Lung (tissue), 12 donors: ENCODE results near the gene ASB4. TPM values are rescaled to one million over a fixed set of nuclear protein-coding genes. Genes with fewer than 3 reads are reported as not detected.

Experiments used
- ATAC-seq: fragments of 200-7000 bp; cut with Tn5 transposase; one replicate; pipeline ENCODE4 v1.9.1; 2020; ENCODE audit warnings: moderate number of reproducible peaks; ENCODE audit not compliant: insufficient read depth, low FRiP score
- DNase-seq, 3 donors: peaks; one replicate each; pipeline ENCODE4 v3.0.0-alpha.2; 2013 to 2017
- H3K27ac ChIP-seq, 2 donors: one replicate each; pipeline ENCODE4 v1.5.1; 2013; ENCODE audit warnings: mild to moderate bottlenecking in 2 of 2, moderate library complexity in 2 of 2, control low read depth in 1 of 2, inconsistent platforms in 1 of 2, low read depth in 1 of 2, low read length in 1 of 2
- H3K27me3 ChIP-seq, 3 donors: one replicate each; pipeline ENCODE4 v1.5.1; 2013; ENCODE audit warnings: low read length in 2 of 3; ENCODE audit not compliant: control insufficient read depth in 3 of 3, insufficient read depth in 3 of 3
- H3K36me3 ChIP-seq, 4 donors: one replicate each; pipeline ENCODE4 v1.5.1; 2013; ENCODE audit warnings: low read length in 4 of 4, mild to moderate bottlenecking in 1 of 4, moderate library complexity in 1 of 4; ENCODE audit not compliant: control insufficient read depth in 4 of 4, insufficient read depth in 4 of 4
- H3K4me1 ChIP-seq, 5 donors: one replicate each; pipeline ENCODE4 v1.5.1; 2013; ENCODE audit warnings: low read length in 5 of 5, mild to moderate bottlenecking in 2 of 5, moderate library complexity in 1 of 5; ENCODE audit not compliant: control insufficient read depth in 5 of 5, insufficient read depth in 5 of 5
- H3K4me3 ChIP-seq: one replicate; pipeline ENCODE4 v1.5.1; 2013; ENCODE audit warnings: mild to moderate bottlenecking, control low read depth, moderate library complexity
- H3K9ac ChIP-seq, 2 donors: one replicate each; pipeline ENCODE4 v1.5.1; 2013; ENCODE audit warnings: low read length in 2 of 2, control low read depth in 1 of 2; ENCODE audit not compliant: insufficient read depth in 1 of 2
- H3K9me3 ChIP-seq, 4 donors: one replicate each; pipeline ENCODE4 v1.5.1; 2013; ENCODE audit warnings: low read length in 3 of 4, mild to moderate bottlenecking in 1 of 4, moderate library complexity in 1 of 4; ENCODE audit not compliant: control insufficient read depth in 4 of 4, insufficient read depth in 3 of 4
- WGBS, 2 donors: extraction: QIAGEN DNeasy Blood & Tissue Kit; methylation state at CpG; one replicate each; pipeline ENCODE4 v1.1.7; 2013; 5-methylcytosine and 5-hydroxymethylcytosine counted together
- polyA plus RNA-seq, 2 donors: library from polyadenylated mRNA; stranded (reverse); fragments of 200-250 nt; gene quantifications; one replicate each; pipeline ENCODE4 v1.2.1, GENCODE V29; 2013
- total RNA-seq, 2 donors: library from RNA; depleted of rRNA in 1 of 2; stranded (reverse); fragments of >200 nt in 1 of 2; gene quantifications; one replicate each; pipeline ENCODE4 v1.2.1, GENCODE V29; 2014 to 2021
- TF ChIP-seq, protein P1 (sequence below): IDR thresholded peaks from 2 replicates; pipeline ENCODE4 v1.5.1; 2012; ENCODE audit warnings: mild to moderate bottlenecking; ENCODE audit errors: control extremely low read depth, extremely low read depth
- donor health status: control.
- donor health status: control.
- donor health status: Bipolar disorder and iron deficiency.
- donor health status: healthy.
- donor health status: DM: yes; HTN: yes; CAD: no.

The ASB4 gene
- total and polyA plus RNA-seq, 4 donors, result 0.05 to 3.3 (median 0.60) TPM

DNA sequence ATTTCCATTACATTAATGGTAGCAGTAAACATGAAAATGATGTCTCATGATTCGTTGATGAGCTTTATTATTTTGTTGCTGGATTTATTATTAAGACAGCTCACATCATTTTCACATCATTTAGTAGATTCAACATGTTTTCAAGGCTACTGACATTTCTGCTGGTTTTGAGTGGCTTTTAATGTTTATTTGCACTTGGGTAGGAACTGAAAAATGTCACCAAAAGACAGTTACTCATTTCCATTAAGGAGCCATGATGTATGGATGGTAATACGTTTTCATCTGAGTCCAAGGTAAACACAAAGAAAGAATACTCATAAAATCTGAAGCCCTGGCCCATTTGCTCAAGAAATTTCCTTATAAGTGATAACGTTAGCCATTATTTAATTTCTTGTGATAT, 95.7 kb downstream of the ASB4 start:
- 54 to 73% methylated on average over 3 of the region's 3 CpGs for WGBS, 2 donors
- Histone ChIP-seq H3K27me3 (no peaks in the 10 kb centered on the region), H3K9ac (no peak overlapping the region), H3K36me3 (peaks cover 5 to 18% (median 7%) of the 10 kb centered on the region in 4 donors), H3K4me3 (no peak overlapping the region), H3K4me1 (peaks cover 0 to 7% (median 1%) of the 10 kb centered on the region in 5 donors), H3K9me3 (no peaks in the 10 kb centered on the region), H3K27ac (no peak overlapping the region)
- ATAC-seq, result no peak
- DNase-seq, result no peak
- TF ChIP-seq, protein P1, sequence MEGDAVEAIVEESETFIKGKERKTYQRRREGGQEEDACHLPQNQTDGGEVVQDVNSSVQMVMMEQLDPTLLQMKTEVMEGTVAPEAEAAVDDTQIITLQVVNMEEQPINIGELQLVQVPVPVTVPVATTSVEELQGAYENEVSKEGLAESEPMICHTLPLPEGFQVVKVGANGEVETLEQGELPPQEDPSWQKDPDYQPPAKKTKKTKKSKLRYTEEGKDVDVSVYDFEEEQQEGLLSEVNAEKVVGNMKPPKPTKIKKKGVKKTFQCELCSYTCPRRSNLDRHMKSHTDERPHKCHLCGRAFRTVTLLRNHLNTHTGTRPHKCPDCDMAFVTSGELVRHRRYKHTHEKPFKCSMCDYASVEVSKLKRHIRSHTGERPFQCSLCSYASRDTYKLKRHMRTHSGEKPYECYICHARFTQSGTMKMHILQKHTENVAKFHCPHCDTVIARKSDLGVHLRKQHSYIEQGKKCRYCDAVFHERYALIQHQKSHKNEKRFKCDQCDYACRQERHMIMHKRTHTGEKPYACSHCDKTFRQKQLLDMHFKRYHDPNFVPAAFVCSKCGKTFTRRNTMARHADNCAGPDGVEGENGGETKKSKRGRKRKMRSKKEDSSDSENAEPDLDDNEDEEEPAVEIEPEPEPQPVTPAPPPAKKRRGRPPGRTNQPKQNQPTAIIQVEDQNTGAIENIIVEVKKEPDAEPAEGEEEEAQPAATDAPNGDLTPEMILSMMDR, result no peak

DNA sequence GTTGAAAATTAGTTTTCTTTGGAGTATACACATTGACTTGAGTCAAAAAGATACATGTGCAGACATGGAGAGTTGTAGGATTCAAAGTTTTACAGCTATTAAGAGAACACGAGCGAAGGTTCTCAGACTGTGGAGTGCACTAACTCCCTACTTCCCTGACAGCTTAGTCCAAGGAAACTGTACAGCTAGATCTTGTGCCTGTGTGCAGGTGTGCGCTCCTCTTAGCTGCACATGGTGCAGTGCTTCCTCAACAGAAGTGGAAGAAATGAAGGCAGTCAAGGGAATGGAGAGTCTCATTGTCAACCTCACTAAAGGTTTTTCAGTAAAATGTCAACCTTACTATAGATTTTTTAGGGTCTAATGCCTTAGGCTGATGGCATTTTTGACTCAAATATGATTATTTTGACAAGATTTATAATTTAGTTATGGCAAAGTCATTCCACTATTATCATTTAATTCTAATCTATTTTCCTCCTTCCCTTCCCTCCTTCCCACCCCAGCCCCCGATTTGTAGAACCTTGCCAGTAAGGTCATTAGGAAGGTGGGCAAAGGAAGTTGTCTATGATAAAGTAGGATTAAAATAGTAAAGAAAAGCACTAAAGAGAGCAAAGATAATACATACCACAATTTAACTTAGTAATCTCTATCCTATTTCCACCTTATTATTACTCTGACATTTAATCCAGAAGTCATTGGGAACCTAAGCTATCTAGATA, 97.0 kb downstream of the ASB4 start:
- no peak overlapping the region for H3K9ac ChIP-seq
- WGBS, 2 donors, result 94 to 95% methylated on average over 4 of the region's 4 CpGs
- TF ChIP-seq, protein P1, result no peak
- no peaks in the 10 kb centered on the region for H3K9me3 ChIP-seq
- H3K27ac ChIP-seq, result no peak overlapping the region
- ATAC-seq (no peak), DNase-seq (no peak)
- H3K4me1 ChIP-seq, result peaks cover 0 to 7% (median 1%) of the 10 kb centered on the region in 5 donors
- peaks cover 8 to 26% (median 18%) of the 10 kb centered on the region in 4 donors for H3K36me3 ChIP-seq
- H3K27me3 ChIP-seq, result no peaks in the 10 kb centered on the region
- no peak overlapping the region for H3K4me3 ChIP-seq

GRCh38 chr7:95583834-95584621, 98.3 kb downstream of the ASB4 start:
- H3K4me1 ChIP-seq, result peaks cover 0 to 2% (median 0%) of the 10 kb centered on the region in 5 donors
- no peaks in the 10 kb centered on the region for H3K9me3 ChIP-seq
- H3K27me3 ChIP-seq, result no peaks in the 10 kb centered on the region
- H3K9ac ChIP-seq, result no peak overlapping the region
- H3K4me3 ChIP-seq, result no peak overlapping the region
- ATAC-seq (no peak), DNase-seq (no peak)
- TF ChIP-seq, protein P1, result no peak
- peaks cover 12 to 33% (median 28%) of the 10 kb centered on the region in 4 donors for H3K36me3 ChIP-seq
- no peak overlapping the region for H3K27ac ChIP-seq
- 56 to 86% methylated on average over 3 of the region's 3 CpGs for WGBS, 2 donors
